SK-N-MC (cell line): ENCODE measurements around the gene KDM1B.

Source experiments
- EZH2 ChIP-seq: fragments of 200-600 bp; sonication (generic); IDR thresholded peaks from one replicate; pipeline ENCODE4 v1.6.1; 2017; ENCODE audit warnings: antibody characterized with exemption
- FOXP2 ChIP-seq: optimal IDR thresholded peaks from 2 replicates; pipeline ENCODE3; 2011; ENCODE audit warnings: mild to moderate bottlenecking, moderate library complexity; ENCODE audit not compliant: insufficient read depth; ENCODE audit errors: extremely low read length, control extremely low read depth
- POLR2AphosphoS5 ChIP-seq: IDR thresholded peaks from 2 replicates; pipeline ENCODE4 v1.6.1; 2012; ENCODE audit warnings: mild to moderate bottlenecking, low read depth, low read length, borderline replicate concordance

DNA sequence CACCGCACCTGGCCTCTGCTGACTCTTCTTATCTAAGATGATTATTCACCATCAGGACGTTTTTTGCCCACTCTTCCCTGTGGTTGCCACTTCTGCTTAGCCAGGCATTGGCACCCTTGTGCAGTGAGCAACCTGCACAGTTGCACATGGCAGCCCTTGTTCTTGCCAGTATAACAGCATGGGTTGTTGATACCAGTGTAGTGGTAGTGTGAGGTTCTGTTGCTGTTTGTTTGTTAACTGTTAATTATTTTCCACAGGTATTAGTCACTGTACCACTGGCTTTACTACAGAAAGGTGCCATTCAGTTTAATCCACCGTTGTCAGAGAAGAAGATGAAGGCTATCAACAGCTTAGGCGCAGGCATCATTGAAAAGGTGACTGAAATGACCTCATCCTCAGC is 57.0 kb downstream of the KDM1B start:
- TF ChIP-seq EZH2 (no peak), POLR2AphosphoS5 (no peak), FOXP2 (no peak)
